ENCODE measurements around the gene TEX261. TPM values are rescaled to one million over a fixed set of nuclear protein-coding genes. Genes with fewer than 3 reads are reported as not detected.

Gene TEX261
- total RNA-seq, 2 experiments from 2014 or later, result 34.5 to 45.8 TPM

GRCh38 chr2:71005271-71006202, 10.9 kb upstream of the TEX261 start:
- H3K79me2 ChIP-seq (ENCODE audit: insufficient read depth, low read depth, low read length), result no peaks in the 10 kb centered on the region
- POLR2A ChIA-PET, result interaction anchor here (0.6 kb wide), 1 partner anchor 195 kb away, joined by 4 read pairs; no protein-coding TSS in a partner anchor
- no peaks in the 10 kb centered on the region for H3K9me3 ChIP-seq (ENCODE audit: low read length)
- no peaks in the 10 kb centered on the region for H3K9me2 ChIP-seq (ENCODE audit: insufficient read depth, low read length)
- H2AFZ ChIP-seq (ENCODE audit: low read length), result no peak overlapping the region
- no peak for TF ChIP-seq EZH2phosphoT487 (IDR thresholded peaks at IDR 0.05; ENCODE audit: borderline replicate concordance, low read depth, low read length)
- no TSS peak for BruUV-seq (replicated peaks)
- H3K4me1 ChIP-seq (ENCODE audit: insufficient read depth, low read length, poor library complexity, severe bottlenecking), result peaks cover 13% of the 10 kb centered on the region
- no peaks in the 10 kb centered on the region for H4K20me1 ChIP-seq (ENCODE audit: insufficient read depth, low read length)
- DNase-seq (ENCODE audit: low spot score), result no peak
- no peak overlapping the region for H3K27ac ChIP-seq (ENCODE audit: low read depth, low read length, poor library complexity, severe bottlenecking)
- no peak overlapping the region for H3K4me2 ChIP-seq (ENCODE audit: low read length)
- H3K36me3 ChIP-seq (ENCODE audit: insufficient read depth, low read length), result no peaks in the 10 kb centered on the region
- CTCF ChIA-PET (ENCODE audit: unreplicated experiment), result no interaction called here
- no peak overlapping the region for H3K4me3 ChIP-seq (ENCODE audit: low read depth, low read length, poor library complexity, severe bottlenecking)
- intact Hi-C loops (cut with micrococcal nuclease; ENCODE audit: unreplicated experiment), result no loop called here

DNA sequence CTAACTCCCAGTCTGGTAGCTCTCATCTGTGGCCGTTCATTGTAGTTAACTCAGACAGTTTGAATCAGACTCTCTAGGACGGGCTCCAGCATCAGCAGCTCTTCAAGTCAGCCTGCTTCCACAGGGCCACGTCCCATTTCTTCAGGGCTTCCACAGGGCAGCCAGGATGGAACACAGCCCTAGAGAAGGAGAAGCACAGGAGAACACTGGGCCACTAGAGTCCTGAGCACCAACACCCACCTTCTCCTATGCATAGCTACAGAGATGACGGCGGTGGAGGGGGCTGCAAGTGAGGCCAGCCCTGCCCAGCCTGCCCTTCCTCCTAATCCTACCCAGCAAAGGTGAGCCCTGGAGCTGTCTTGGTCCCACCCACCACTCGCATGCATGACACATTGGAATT, 10.2 kb upstream of the TEX261 start:
- no peaks in the 10 kb centered on the region for H3K9me3 ChIP-seq (ENCODE audit: low read length)
- no peak overlapping the region for H3K4me2 ChIP-seq (ENCODE audit: low read length)
- H3K4me1 ChIP-seq (ENCODE audit: insufficient read depth, low read length, poor library complexity, severe bottlenecking), result peaks cover 15% of the 10 kb centered on the region
- no peaks in the 10 kb centered on the region for H3K36me3 ChIP-seq (ENCODE audit: insufficient read depth, low read length)
- ChIA-PET POLR2A (interaction anchor here (0.6 kb wide), 1 partner anchor 195 kb away, joined by 4 read pairs; no protein-coding TSS in a partner anchor), CTCF (ENCODE audit: unreplicated experiment) (interaction anchor here (0.5 kb wide), 1 partner anchor 79 kb away, joined by 4 read pairs; no protein-coding TSS in a partner anchor)
- no peaks in the 10 kb centered on the region for H3K9me2 ChIP-seq (ENCODE audit: insufficient read depth, low read length)
- TF ChIP-seq CTCF (conservative IDR thresholded peaks at IDR 0.05; ENCODE audit: low read length) (no peak), EZH2phosphoT487 (IDR thresholded peaks at IDR 0.05; ENCODE audit: borderline replicate concordance, low read depth, low read length) (no peak)
- H2AFZ ChIP-seq (ENCODE audit: low read length), result no peak overlapping the region
- no peak overlapping the region for H3K27ac ChIP-seq (ENCODE audit: low read depth, low read length, poor library complexity, severe bottlenecking)
- BruUV-seq (replicated peaks), result no TSS peak
- H4K20me1 ChIP-seq (ENCODE audit: insufficient read depth, low read length), result no peaks in the 10 kb centered on the region
- H3K79me2 ChIP-seq (ENCODE audit: insufficient read depth, low read depth, low read length), result no peaks in the 10 kb centered on the region
- DNase-seq (ENCODE audit: low spot score), result no peak
- intact Hi-C loops (cut with micrococcal nuclease; ENCODE audit: unreplicated experiment), result no loop called here
- H3K4me3 ChIP-seq (ENCODE audit: low read depth, low read length, poor library complexity, severe bottlenecking), result no peak overlapping the region

DNA sequence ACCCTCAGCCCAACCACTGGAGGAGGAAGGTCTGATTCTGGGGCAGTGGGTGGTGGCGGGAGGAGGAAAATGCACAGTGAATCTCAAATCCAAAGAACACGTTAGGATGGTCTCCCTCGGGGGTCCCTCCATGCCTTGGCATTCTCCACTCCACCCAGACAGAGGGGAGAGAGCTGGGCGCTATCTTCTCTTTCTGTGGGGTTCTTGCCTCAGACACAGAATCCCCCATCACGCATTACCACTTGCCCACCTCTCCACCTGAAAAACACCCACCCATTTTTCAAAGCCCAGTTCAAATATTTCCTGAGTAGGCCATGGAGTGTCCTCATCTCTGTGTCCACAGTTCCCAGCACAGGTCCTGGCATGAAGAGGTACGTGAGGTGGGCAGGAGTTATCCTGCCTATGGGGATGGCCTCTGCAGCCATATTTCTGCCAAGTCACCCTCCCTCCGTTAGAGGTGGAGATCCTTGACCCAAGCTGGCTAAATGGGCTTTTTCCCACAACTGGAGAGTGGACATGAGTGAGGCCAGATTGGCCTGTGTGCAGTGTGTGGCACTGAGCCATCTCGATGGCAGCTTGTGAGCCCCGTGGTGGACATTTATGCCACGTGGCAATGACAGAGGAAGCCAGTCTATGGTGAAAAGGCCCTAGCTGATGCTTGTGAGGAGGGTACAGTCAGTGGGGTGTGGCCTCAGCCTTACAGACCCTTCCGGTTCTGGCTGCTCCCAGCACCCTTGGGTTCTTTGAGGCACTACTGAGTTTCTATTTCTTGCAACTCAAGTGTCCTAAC, 9.5 kb upstream of the TEX261 start:
- no peak for DNase-seq (ENCODE audit: low spot score)

More for the DNA sequence above, 9.5 kb upstream of the TEX261 start:
- Histone ChIP-seq H3K27ac (ENCODE audit: low read depth, low read length, poor library complexity, severe bottlenecking) (no peak overlapping the region), H3K4me1 (ENCODE audit: insufficient read depth, low read length, poor library complexity, severe bottlenecking) (peaks cover 15% of the 10 kb centered on the region), H3K4me3 (ENCODE audit: low read depth, low read length, poor library complexity, severe bottlenecking) (no peak overlapping the region), H3K4me2 (ENCODE audit: low read length) (no peak overlapping the region), H3K9me2 (ENCODE audit: insufficient read depth, low read length) (no peaks in the 10 kb centered on the region), H3K36me3 (ENCODE audit: insufficient read depth, low read length) (no peaks in the 10 kb centered on the region), H4K20me1 (ENCODE audit: insufficient read depth, low read length) (no peaks in the 10 kb centered on the region), H3K9me3 (ENCODE audit: low read length) (no peaks in the 10 kb centered on the region), H3K79me2 (ENCODE audit: insufficient read depth, low read depth, low read length) (no peaks in the 10 kb centered on the region), H2AFZ (ENCODE audit: low read length) (no peak overlapping the region)
- CTCF ChIA-PET (ENCODE audit: unreplicated experiment), result interaction anchor here (0.5 kb wide), 1 partner anchor 80 kb away, joined by 4 read pairs; no protein-coding TSS in a partner anchor
- no peak for TF ChIP-seq CTCF (conservative IDR thresholded peaks at IDR 0.05; ENCODE audit: low read length)
- no peak for TF ChIP-seq EZH2phosphoT487 (IDR thresholded peaks at IDR 0.05; ENCODE audit: borderline replicate concordance, low read depth, low read length)
- intact Hi-C loops (cut with micrococcal nuclease; ENCODE audit: unreplicated experiment), result no loop called here
- BruUV-seq (replicated peaks), result no TSS peak
- POLR2A ChIA-PET, result no interaction called here

All from OCI-LY7 (cell line).